Ramos (cell line): ENCODE measurements around the gene MAP7D1.
"Not testable (repeated sequence)": the region's sequence is repeated elsewhere in the genome, so short reads cannot be mapped to it uniquely, and the experiment has no call there.

Experiments
- in situ Hi-C: fragments of 300-500 bp; cut with MboI; formaldehyde crosslinking; loops from one replicate; pipeline ENCODE4 v1.14.3; 2022; ENCODE audit warnings: low sequenced_read_pairs; ENCODE audit not compliant: unreplicated experiment

The MAP7D1 gene

GRCh38 chr1:36223996-36224536 is 68.1 kb downstream of the MAP7D1 start, which contains the start of gene THRAP3:
Gene THRAP3 (plus strand): TSS chr1:36224443. CDS start chr1:36282564, 58,121 bp downstream.
- in situ Hi-C loops, result no loop called here

GRCh38 chr1:36224537-36225282 is 68.8 kb downstream of the MAP7D1 start:
- in situ Hi-C loops, result no loop called here

GRCh38 chr1:36225283-36225899 is 69.4 kb downstream of the MAP7D1 start:
- in situ Hi-C loops, result no loop called here

- in situ Hi-C loops, result not testable (repeated sequence)
These were observed 74.3 kb downstream of the MAP7D1 start for GRCh38 chr1:36230279-36230678.
